ENCODE results near the gene MYH11. TPM values are rescaled to one million over a fixed set of nuclear protein-coding genes. Genes with fewer than 3 reads are reported as not detected.

The MYH11 gene
- total RNA-seq, 1 donor from 2014 or later = not detected

DNA sequence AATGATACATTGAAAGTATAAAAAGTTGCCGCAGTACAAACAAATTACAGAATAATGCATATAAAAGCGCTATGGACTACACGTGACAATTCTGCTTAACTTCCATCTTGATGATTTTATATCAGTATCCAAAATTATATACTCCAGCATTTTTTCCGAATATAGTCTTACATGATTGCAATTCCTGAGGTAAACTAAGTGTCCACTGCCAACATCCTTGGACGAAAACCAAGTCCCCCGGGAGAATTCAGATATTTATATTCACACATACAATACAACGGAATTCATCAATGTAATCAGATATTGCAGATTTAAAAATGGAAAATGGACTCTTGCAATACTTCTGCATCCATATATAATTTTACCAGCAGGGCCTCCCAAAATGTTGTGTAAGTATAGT, 8.9 kb upstream of the MYH11 start:
- H3K4me3 ChIP-seq (ENCODE audit: low read depth, low read length) = no peak overlapping the region
- no peak for DNase-seq (ENCODE audit: low read depth)
- TF ChIP-seq, protein P1, sequence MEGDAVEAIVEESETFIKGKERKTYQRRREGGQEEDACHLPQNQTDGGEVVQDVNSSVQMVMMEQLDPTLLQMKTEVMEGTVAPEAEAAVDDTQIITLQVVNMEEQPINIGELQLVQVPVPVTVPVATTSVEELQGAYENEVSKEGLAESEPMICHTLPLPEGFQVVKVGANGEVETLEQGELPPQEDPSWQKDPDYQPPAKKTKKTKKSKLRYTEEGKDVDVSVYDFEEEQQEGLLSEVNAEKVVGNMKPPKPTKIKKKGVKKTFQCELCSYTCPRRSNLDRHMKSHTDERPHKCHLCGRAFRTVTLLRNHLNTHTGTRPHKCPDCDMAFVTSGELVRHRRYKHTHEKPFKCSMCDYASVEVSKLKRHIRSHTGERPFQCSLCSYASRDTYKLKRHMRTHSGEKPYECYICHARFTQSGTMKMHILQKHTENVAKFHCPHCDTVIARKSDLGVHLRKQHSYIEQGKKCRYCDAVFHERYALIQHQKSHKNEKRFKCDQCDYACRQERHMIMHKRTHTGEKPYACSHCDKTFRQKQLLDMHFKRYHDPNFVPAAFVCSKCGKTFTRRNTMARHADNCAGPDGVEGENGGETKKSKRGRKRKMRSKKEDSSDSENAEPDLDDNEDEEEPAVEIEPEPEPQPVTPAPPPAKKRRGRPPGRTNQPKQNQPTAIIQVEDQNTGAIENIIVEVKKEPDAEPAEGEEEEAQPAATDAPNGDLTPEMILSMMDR (conservative IDR thresholded peaks at IDR 0.05; ENCODE audit: low read depth, low read length) = no peak

DNA sequence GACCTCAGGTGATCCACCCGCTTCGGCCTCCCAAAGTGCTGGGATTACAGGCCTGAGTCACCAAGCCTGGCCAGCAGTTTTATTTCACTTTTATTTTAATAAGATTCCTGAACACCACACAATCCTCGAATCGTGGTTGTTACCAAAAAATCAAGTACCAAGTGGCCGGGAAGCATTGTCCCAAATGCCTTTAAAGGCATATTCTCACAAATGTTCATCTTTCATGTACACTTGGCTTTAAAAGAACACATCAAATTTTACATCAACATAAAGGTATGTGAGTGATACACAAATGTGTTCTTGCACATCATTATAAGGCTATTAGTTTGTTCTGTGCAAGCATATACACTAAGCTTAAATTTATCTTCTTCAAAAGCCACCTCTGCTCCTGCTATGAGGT, 8.1 kb upstream of the MYH11 start:
- no peak overlapping the region for H3K4me3 ChIP-seq (ENCODE audit: low read depth, low read length)
- no peak for DNase-seq (ENCODE audit: low read depth)
- TF ChIP-seq, protein P1 (conservative IDR thresholded peaks at IDR 0.05; ENCODE audit: low read depth, low read length) = no peak

DNA sequence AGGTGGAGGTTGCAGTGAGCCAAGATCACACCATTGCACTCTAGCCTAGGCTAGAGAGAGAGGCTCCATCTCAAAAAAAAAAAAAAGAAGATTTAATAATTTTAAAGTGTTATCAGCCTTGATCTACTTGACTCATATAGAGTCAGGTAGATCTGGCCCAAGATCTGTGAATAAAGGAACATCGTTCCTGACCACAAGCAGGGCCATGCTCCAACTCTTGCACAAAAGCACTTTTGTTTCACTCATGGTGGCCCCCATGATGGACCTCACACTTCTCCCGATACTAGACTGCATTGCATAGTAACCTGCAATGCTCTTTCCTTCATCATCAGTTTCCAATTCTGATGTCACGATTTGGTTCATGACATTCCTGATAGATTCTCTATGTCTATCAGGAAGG, 5.2 kb upstream of the MYH11 start:
- TF ChIP-seq, protein P1 (conservative IDR thresholded peaks at IDR 0.05; ENCODE audit: low read depth, low read length) = no peak
- no peak for DNase-seq (ENCODE audit: low read depth)

DNA sequence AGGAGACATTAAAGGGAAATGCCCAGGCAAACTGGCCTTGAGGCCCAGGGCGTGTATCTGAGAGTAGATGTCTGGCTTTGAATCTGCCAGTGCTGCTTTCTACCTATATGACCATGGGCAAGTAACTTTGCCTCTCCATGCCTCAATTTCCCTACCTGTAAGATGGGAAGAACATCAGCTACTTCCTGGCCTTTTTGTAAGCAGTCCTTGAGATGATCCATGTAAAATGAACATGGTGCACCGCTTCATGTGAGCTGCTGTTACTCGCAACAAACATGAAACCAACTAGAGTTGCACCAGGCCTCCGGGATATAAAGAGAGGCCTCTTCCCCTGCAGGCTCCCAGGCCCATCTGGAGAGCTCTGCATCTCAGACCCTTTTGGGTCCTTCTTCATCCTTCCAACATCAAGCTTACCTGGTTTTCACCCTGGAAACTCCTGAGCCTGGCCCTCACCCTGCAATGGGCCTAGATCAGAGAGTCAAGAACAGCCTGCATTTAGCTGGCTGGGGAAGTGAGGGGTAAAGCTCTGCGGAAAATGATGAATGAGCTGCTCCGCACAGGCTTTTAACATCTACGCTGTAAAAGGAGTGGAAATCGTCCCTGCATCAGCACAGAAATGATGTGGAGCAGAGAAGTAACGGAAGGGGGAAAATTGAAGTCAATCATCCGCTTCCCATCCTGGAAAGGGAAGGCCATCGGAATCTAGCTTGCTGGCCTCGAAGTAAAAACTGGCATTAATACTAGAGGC, 2.3 kb upstream of the MYH11 start:
- no peak overlapping the region for H3K4me3 ChIP-seq (ENCODE audit: low read depth, low read length)
- TF ChIP-seq, protein P1 (conservative IDR thresholded peaks at IDR 0.05; ENCODE audit: low read depth, low read length) = no peak

More for the DNA sequence above, 5.2 kb upstream of the MYH11 start:
- no peak overlapping the region for H3K4me3 ChIP-seq (ENCODE audit: low read depth, low read length)

DNA sequence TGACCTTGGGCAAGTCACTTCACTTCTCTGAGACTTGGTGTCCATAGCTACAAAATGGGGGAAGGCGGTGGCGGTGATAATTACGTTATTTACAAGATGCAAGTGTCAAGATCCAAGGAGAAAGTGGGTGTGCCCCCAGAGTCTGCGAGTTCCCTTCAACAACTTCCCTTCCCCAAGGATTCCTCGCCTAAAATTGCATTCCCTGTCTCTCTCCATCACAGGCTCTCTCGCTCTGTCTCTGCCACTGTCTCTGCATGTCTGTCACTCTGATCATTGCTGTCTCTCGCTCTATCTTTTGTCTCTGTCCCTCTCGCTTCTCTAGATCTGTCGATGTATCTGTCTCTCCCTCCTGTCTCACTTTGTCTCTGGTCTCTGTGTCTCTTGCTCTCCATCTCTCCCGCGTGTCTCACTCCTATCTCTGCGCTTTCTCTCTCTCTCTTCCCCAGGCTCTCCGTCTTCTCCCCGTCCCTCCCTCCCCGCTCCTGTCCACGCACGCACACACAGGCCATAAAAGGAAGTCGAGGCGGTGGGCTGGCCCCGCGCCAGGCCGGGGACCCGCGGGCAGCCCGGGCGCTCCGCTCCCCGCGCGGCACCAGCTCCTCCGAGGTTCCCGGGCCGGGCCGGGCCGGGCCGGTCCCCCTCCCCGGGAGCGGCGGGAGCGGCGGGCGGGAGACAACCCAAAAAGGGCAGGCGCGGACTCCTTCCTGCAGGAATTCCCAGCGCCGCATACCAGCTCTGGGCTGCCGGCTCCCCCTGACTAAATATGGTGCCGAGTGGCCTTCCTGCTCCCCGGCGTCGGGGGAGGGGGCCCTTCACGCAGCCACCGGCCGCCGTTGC, 1.1 kb upstream of the MYH11 start:
- DNase-seq (ENCODE audit: low read depth) = no peak
- TF ChIP-seq, protein P1 (conservative IDR thresholded peaks at IDR 0.05; ENCODE audit: low read depth, low read length) = no peak
- H3K4me3 ChIP-seq (ENCODE audit: low read depth, low read length) = peak overlapping the region; percentile 6

More for the DNA sequence above, 2.3 kb upstream of the MYH11 start:
- DNase-seq (ENCODE audit: low read depth) = no peak

DNA sequence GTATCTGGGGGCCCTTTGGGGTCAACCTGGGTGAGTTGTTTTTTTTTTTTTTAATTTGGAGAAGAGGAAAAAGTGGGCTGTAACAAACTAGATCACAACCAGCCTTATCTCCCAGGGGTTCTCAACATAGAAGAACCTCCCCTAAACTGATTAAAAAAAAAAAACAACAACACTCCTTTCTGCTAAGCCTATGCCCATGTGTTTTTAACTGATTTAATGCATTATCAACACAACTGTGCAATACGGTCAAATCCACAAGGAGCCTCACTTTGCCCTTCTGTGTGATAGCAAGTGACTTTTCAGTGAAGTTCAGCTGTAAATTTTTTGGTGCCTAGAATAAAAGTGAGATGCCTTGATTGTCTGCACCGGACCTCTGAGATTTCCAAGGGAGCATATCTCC, 646 bp downstream of the MYH11 start:
- DNase-seq (ENCODE audit: low read depth) = no peak
- TF ChIP-seq, protein P1 (conservative IDR thresholded peaks at IDR 0.05; ENCODE audit: low read depth, low read length) = no peak
- H3K4me3 ChIP-seq (ENCODE audit: low read depth, low read length) = no peak overlapping the region

Measured in epithelial cell of proximal tubule (primary cell).